MCF 10A (cell line): Measurements from ENCODE around the gene CYFIP2. TPM values are rescaled to one million over a fixed set of nuclear protein-coding genes. Genes with fewer than 3 reads are reported as not detected.

Source experiments
- BruUV-seq: library from RNA; stranded (reverse); fragments of 400-500 nt; replicated peaks from 2 replicates; lab custom pipeline; 2021; lab: Mats Ljungman, UMichigan
- CTCF ChIA-PET: fragments of 300-600 bp; sonication (Branson Sonifier 250); formaldehyde crosslinking; extraction: SDS; loops from one replicate; lab custom pipeline; 2021; ENCODE audit warnings: antibody characterized with exemption, inconsistent platforms; lab: Yijun Ruan, JAX
- POLR2A ChIA-PET: fragments of 300-600, 350-650 bp; sonication (Branson Sonifier 250); formaldehyde crosslinking; extraction: SDS; loops from one replicate; lab custom pipeline; 2020; ENCODE audit warnings: antibody characterized with exemption, inconsistent platforms; lab: Yijun Ruan, JAX
- DNase-seq: peaks from one replicate; pipeline ENCODE4 v3.0.0-alpha.2; 2018; ENCODE audit not compliant: unreplicated experiment
- H3K27ac Mint-ChIP-seq: one replicate; pipeline ENCODE4 v1.8.0; 2022; ENCODE audit warnings: mild to moderate bottlenecking, low read depth, mixed read lengths; ENCODE audit not compliant: unreplicated experiment
- H3K27me3 Mint-ChIP-seq: one replicate; pipeline ENCODE4 v1.8.0; 2022; ENCODE audit warnings: mixed read lengths; ENCODE audit not compliant: insufficient read depth, unreplicated experiment
- H3K36me3 Mint-ChIP-seq: one replicate; pipeline ENCODE4 v1.8.0; 2022; ENCODE audit warnings: mild to moderate bottlenecking, moderate library complexity, mixed read lengths; ENCODE audit not compliant: insufficient read depth, unreplicated experiment
- H3K4me1 Mint-ChIP-seq: one replicate; pipeline ENCODE4 v1.8.0; 2022; ENCODE audit warnings: mixed read lengths; ENCODE audit not compliant: insufficient read depth, unreplicated experiment
- H3K4me3 Mint-ChIP-seq: one replicate; pipeline ENCODE4 v1.8.0; 2022; ENCODE audit warnings: mild to moderate bottlenecking, moderate library complexity, mixed read lengths; ENCODE audit not compliant: unreplicated experiment
- H3K9me3 Mint-ChIP-seq: one replicate; pipeline ENCODE4 v1.8.0; 2022; ENCODE audit warnings: mixed read lengths; ENCODE audit not compliant: unreplicated experiment
- intact Hi-C: fragments of 100-400 bp; cut with micrococcal nuclease; formaldehyde crosslinking; loops from 2 replicates; pipeline ENCODE4 v1.14.1; 2022
- total RNA-seq: library from RNA; stranded (reverse); gene quantifications from 2 replicates; pipeline ENCODE4 v1.2.3, GENCODE V29; 2022
- TF ChIP-seq, protein P1 (sequence below): fragments of 200-600 bp; IDR thresholded peaks from one replicate; pipeline ENCODE4 v1.8.0; 2022; ENCODE audit warnings: antibody characterized with exemption, mild to moderate bottlenecking; ENCODE audit not compliant: unreplicated experiment

The CYFIP2 gene
- total RNA-seq, 1 experiment from 2014 or later, result 50.8 TPM

DNA sequence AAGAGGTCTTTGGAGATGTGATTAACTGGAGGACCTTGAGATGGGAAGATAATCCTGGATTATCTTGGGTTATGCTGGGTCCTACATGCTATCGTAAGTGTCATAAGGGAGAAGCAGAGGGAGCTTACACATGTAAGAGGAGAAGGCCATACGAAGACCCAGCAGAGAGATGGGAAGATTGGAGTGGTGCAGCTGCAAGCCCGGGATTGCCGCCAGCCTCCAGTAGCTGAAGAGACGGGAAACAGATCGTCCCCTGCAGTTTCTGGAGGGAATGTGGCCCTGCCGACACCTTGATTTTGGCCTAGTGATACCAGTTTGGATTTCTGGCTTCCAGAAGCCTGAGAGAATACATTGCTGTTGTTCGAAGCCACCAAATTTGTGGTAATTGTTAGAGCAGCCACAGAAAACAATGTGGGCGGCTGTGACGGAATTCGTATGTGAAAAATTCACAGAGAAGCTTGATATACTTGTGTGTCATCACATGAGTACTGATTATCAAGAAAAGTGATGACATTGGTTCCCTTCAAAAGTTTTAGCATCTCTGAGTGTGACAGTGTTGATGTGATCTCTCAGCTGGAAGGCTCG is 86.9 kb downstream of the CYFIP2 start:
- Mint-ChIP-seq H3K36me3 (peaks cover 10% of the 10 kb centered on the region), H3K27me3 (no peaks in the 10 kb centered on the region), H3K4me1 (no peaks in the 10 kb centered on the region), H3K4me3 (no peak overlapping the region), H3K27ac (no peak overlapping the region), H3K9me3 (no peaks in the 10 kb centered on the region)
- TF ChIP-seq, protein P1, sequence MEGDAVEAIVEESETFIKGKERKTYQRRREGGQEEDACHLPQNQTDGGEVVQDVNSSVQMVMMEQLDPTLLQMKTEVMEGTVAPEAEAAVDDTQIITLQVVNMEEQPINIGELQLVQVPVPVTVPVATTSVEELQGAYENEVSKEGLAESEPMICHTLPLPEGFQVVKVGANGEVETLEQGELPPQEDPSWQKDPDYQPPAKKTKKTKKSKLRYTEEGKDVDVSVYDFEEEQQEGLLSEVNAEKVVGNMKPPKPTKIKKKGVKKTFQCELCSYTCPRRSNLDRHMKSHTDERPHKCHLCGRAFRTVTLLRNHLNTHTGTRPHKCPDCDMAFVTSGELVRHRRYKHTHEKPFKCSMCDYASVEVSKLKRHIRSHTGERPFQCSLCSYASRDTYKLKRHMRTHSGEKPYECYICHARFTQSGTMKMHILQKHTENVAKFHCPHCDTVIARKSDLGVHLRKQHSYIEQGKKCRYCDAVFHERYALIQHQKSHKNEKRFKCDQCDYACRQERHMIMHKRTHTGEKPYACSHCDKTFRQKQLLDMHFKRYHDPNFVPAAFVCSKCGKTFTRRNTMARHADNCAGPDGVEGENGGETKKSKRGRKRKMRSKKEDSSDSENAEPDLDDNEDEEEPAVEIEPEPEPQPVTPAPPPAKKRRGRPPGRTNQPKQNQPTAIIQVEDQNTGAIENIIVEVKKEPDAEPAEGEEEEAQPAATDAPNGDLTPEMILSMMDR, result no peak
- BruUV-seq, result no TSS peak
- CTCF ChIA-PET, result interaction anchor here (0.6 to 5.5 kb wide), 6 partner anchors 10 to 124 kb away, joined by 3 to 54 read pairs (median 3); no protein-coding TSS in a partner anchor
- intact Hi-C loops, result no loop called here
- POLR2A ChIA-PET, result no interaction called here
- no peak for DNase-seq

- ChIA-PET POLR2A (no interaction called here), CTCF (interaction anchor here (0.6 to 5.5 kb wide), 11 partner anchors 12 to 125 kb away, joined by 3 to 54 read pairs (median 3); no protein-coding TSS in a partner anchor)
- Mint-ChIP-seq H3K27ac (no peak overlapping the region), H3K27me3 (no peaks in the 10 kb centered on the region), H3K9me3 (no peaks in the 10 kb centered on the region), H3K4me3 (no peak overlapping the region), H3K36me3 (peaks cover 14% of the 10 kb centered on the region), H3K4me1 (no peaks in the 10 kb centered on the region)
- TF ChIP-seq, protein P1, result peak; percentile 30
- no TSS peak for BruUV-seq
- peak; percentile 19 for DNase-seq
- intact Hi-C loops, result no loop called here
These were observed 88.9 kb downstream of the CYFIP2 start for GRCh38 chr5:157354800-157355199.

DNA sequence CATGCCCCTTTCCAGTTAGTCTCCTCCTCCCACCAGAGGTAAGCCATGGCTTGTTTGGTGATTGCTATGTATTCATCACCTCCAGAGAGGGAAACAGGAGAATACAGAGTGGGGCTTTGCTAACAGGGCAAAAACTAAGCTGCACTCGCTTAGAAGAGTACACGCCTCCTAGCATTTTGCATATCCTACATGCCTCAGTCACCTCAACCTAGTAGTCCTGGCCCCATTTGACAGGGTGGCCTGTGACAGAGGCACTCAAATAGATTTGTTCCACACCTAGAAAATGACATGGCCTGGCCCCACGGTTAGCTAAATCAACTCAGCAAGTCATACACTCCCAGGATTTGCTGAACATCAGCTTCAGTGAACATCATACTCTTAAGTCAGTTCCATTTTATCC is 90.7 kb downstream of the CYFIP2 start:
- DNase-seq, result no peak
- Mint-ChIP-seq H3K4me1 (no peaks in the 10 kb centered on the region), H3K9me3 (no peaks in the 10 kb centered on the region), H3K4me3 (no peak overlapping the region), H3K27me3 (no peaks in the 10 kb centered on the region), H3K36me3 (peaks cover 24% of the 10 kb centered on the region), H3K27ac (no peak overlapping the region)
- BruUV-seq, result no TSS peak
- ChIA-PET POLR2A (interaction anchor here (0.6 to 1.4 kb wide), 2 partner anchors 19 to 30 kb away, joined by 3 to 4 read pairs; no protein-coding TSS in a partner anchor), CTCF (interaction anchor here (0.6 to 5.5 kb wide), 12 partner anchors 14 to 1874 kb away, joined by 3 to 54 read pairs (median 3); partner anchors contain the start of gene LSM11)
- intact Hi-C loops, result no loop called here
- TF ChIP-seq, protein P1, result no peak

GRCh38 chr5:157357823-157358222 is 91.9 kb downstream of the CYFIP2 start:
- POLR2A ChIA-PET, result no interaction called here
- BruUV-seq, result no TSS peak
- Mint-ChIP-seq H3K27ac (no peak overlapping the region), H3K4me1 (no peaks in the 10 kb centered on the region), H3K27me3 (no peaks in the 10 kb centered on the region), H3K9me3 (no peaks in the 10 kb centered on the region), H3K36me3 (peaks cover 14% of the 10 kb centered on the region), H3K4me3 (no peak overlapping the region)
- TF ChIP-seq, protein P1, result no peak
- DNase-seq, result no peak
- intact Hi-C loops, result no loop called here
- CTCF ChIA-PET, result interaction anchor here (0.6 to 2.1 kb wide), 3 partner anchors 15 to 104 kb away, joined by 3 to 8 read pairs (median 3); no protein-coding TSS in a partner anchor
